Measurements from ENCODE around the gene DGUOK. TPM values are rescaled to one million over a fixed set of nuclear protein-coding genes. Genes with fewer than 3 reads are reported as not detected.
A peak's percentile ranks its signal among the peaks of the same experiment; 100 is the strongest.

Gene DGUOK
- total RNA-seq, 1 experiment from 2014 or later: 130 TPM

DNA sequence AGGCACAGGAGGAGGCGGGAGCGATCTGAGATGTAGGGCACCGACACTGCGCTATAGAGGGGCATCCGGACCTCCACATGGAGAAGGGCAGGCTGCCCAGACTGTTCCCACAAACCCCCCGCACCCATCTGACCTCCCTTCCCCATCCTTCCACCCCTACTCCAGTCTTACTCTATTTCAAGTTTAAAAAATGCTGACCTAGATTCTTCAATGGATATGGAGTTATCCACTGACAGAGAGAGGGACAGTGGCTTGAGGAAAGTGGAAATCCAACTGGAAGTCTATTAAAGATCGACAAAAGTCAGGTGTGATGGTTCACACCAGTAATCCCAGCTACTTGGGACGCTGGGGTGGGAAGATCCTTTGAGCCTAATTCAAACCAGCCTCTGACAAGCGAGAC is 5.1 kb upstream of the DGUOK start:
- DNase-seq: no peak
- Histone ChIP-seq H3K9me3 (ENCODE audit: low read length) (no peaks in the 10 kb centered on the region), H4K20me1 (ENCODE audit: insufficient read depth, low read depth, low read length) (no peaks in the 10 kb centered on the region), H2AFZ (ENCODE audit: low read length) (no peak overlapping the region), H3K9ac (ENCODE audit: low read length) (no peak overlapping the region), H3K27me3 (ENCODE audit: low read length) (no peaks in the 10 kb centered on the region), H3K79me2 (ENCODE audit: low read length) (no peaks in the 10 kb centered on the region), H3K9me2 (replicated peaks; ENCODE audit: insufficient read depth, low read length) (no peaks in the 10 kb centered on the region), H3K4me2 (ENCODE audit: low read depth, low read length, poor library complexity, severe bottlenecking) (no peak overlapping the region), H3K4me3 (ENCODE audit: low read length) (no peak overlapping the region), H3K4me1 (ENCODE audit: low read length) (peaks cover 25% of the 10 kb centered on the region), H3K27ac (ENCODE audit: low read length) (no peak overlapping the region), H3K36me3 (ENCODE audit: insufficient read depth, low read length) (no peaks in the 10 kb centered on the region)

DNA sequence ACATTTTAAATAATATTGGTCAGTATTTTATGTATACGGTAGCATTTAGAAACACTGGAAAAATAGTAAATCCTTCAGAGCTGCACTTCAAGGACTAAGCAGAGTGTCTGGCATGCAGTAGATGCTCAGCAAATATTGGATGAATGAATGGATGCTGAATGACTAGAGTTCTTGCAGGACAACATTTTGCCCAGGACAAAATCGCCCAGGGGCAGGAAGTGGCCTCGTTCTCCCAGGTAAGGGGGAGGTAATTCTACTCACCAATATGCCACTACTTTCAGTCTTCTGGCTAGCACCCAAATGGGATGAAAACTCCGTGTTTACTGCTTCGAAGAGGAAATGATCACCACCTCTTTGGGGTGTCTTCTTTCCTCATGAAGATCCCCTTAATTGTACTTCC is 4.0 kb upstream of the DGUOK start:
- H3K27me3 ChIP-seq (ENCODE audit: low read length): no peaks in the 10 kb centered on the region
- 0 out of 2 replicates have a peak overlapping the region, but pooled peaks have one; percentile 18 for H2AFZ ChIP-seq (ENCODE audit: low read length)
- H3K9ac ChIP-seq (ENCODE audit: low read length): no peak overlapping the region
- H3K4me1 ChIP-seq (ENCODE audit: low read length): peaks cover 27% of the 10 kb centered on the region
- peaks cover 10% of the 10 kb centered on the region for H3K79me2 ChIP-seq (ENCODE audit: low read length)
- H3K9me2 ChIP-seq (replicated peaks; ENCODE audit: insufficient read depth, low read length): no peaks in the 10 kb centered on the region
- H3K27ac ChIP-seq (ENCODE audit: low read length): no peak overlapping the region
- H3K36me3 ChIP-seq (ENCODE audit: insufficient read depth, low read length): no peaks in the 10 kb centered on the region
- H3K4me3 ChIP-seq (ENCODE audit: low read length): no peak overlapping the region
- DNase-seq: no peak
- H3K4me2 ChIP-seq (ENCODE audit: low read depth, low read length, poor library complexity, severe bottlenecking): no peak overlapping the region
- H4K20me1 ChIP-seq (ENCODE audit: insufficient read depth, low read depth, low read length): no peaks in the 10 kb centered on the region; the same call in 1 of the 2 replicates
- H3K9me3 ChIP-seq (ENCODE audit: low read length): no peaks in the 10 kb centered on the region

DNA sequence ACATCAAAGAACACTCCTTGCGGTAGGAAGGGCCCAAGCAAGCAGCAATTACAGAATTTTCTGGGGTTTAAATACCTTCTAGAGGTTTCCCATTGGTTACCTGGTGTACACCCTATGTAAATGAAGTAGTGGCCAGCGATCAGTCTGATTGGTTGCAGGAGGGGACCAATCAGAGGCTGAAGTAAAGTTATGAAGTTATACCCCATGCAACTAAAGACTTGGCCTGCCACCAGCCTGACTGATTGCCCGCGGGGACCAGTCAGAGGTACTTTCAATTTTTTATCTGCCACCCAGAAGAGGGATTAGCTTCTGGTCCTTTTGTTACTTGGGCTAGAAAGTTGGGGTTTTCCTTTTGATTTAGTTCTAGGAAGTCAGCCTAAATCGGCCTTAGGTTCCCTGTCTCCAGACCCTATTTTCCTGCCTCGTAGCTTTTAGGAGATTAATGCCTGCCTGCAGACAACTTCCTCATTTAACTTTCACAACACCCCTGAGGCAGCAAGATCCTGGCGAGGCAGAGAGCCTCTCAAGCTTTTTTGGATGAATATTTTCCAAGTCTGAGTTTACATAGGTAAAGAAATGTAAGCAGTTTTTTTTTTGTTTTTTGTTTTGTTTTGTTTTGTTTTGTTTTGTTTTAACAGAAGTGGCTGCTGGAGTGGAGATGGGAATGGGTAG is 1.5 kb upstream of the DGUOK start:
- peak overlapping the region; percentile 4 for H3K4me2 ChIP-seq (ENCODE audit: low read depth, low read length, poor library complexity, severe bottlenecking)
- peaks cover 12% of the 10 kb centered on the region; the same call in 1 of the 2 replicates for H4K20me1 ChIP-seq (ENCODE audit: insufficient read depth, low read depth, low read length)
- H3K9ac ChIP-seq (ENCODE audit: low read length): no peak overlapping the region
- no peak overlapping the region for H3K27ac ChIP-seq (ENCODE audit: low read length)
- H3K9me3 ChIP-seq (ENCODE audit: low read length): no peaks in the 10 kb centered on the region
- H3K79me2 ChIP-seq (ENCODE audit: low read length): peaks cover 35% of the 10 kb centered on the region
- no peak overlapping the region for H3K4me3 ChIP-seq (ENCODE audit: low read length)
- DNase-seq: peak; percentile 69
- H3K36me3 ChIP-seq (ENCODE audit: insufficient read depth, low read length): peaks cover 7% of the 10 kb centered on the region; the same call in 1 of the 2 replicates
- H2AFZ ChIP-seq (ENCODE audit: low read length): peak overlapping the region; percentile 24; the same call in 1 of the 2 replicates
- H3K27me3 ChIP-seq (ENCODE audit: low read length): no peaks in the 10 kb centered on the region
- peaks cover 49% of the 10 kb centered on the region for H3K4me1 ChIP-seq (ENCODE audit: low read length)
- no peaks in the 10 kb centered on the region for H3K9me2 ChIP-seq (replicated peaks; ENCODE audit: insufficient read depth, low read length)

DNA sequence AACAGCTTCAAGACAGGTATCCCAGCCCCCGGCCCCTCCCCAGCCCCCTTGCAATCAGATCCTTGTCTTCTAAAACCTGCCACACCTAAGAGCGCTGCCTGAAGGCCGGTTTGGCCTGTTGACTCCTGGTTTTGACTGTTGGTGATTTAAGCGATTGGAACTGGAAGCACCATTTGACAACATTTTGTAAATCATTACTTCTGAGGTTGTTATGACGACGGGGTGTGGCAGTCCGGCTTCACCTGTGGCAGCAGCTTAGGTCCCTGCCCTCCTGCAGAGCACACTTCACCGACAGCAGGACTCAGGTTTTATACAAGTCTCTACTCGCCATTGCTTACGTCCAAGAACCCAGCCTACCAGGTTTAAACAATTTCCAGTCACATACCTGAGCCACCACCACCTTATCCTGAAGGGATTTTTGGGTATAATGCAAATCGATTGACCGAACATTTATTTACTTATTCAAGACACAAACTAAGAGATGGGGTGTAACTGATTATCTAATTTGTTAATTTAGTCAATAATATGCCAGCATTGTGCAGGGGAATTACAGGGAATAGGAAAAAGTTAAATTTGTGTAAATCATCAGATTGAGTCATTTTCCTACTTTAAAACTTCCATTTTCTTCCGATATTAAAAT is 707 bp upstream of the DGUOK start:
- Histone ChIP-seq H3K4me1 (ENCODE audit: low read length) (peaks cover 43% of the 10 kb centered on the region), H3K4me2 (ENCODE audit: low read depth, low read length, poor library complexity, severe bottlenecking) (peak overlapping the region; percentile 99), H3K9ac (ENCODE audit: low read length) (peak overlapping the region; percentile 7), H3K79me2 (ENCODE audit: low read length) (peaks cover 41% of the 10 kb centered on the region), H4K20me1 (ENCODE audit: insufficient read depth, low read depth, low read length) (peaks cover 14% of the 10 kb centered on the region; the same call in 1 of the 2 replicates), H3K9me2 (replicated peaks; ENCODE audit: insufficient read depth, low read length) (no peaks in the 10 kb centered on the region), H3K4me3 (ENCODE audit: low read length) (peak overlapping the region; percentile 87), H3K36me3 (ENCODE audit: insufficient read depth, low read length) (peaks cover 9% of the 10 kb centered on the region; the same call in 1 of the 2 replicates), H3K9me3 (ENCODE audit: low read length) (no peaks in the 10 kb centered on the region), H2AFZ (ENCODE audit: low read length) (peak overlapping the region; percentile 48), H3K27ac (ENCODE audit: low read length) (peak overlapping the region; percentile 74), H3K27me3 (ENCODE audit: low read length) (no peaks in the 10 kb centered on the region)
- no peak for DNase-seq

DNA sequence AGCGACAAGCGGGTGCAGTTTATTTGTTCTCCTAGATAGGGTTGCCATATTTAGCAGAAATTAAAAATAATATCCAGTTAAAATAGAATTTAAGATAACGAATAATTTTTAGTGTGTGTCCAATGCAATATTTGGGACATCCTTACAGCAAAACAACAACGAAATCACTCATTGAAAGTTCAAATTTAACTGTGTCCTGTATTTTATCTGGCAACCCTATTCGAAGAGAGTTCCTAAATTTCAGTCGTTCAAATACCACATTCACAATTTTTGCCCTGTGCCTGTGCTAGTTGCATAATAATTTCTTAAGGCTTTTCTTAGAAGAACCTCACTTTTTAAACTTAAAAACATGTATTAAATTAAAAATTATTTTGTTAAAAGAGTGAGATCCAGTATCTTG is 664 bp downstream of the DGUOK start:
- Histone ChIP-seq H3K79me2 (ENCODE audit: low read length) (peaks cover 54% of the 10 kb centered on the region), H3K27me3 (ENCODE audit: low read length) (no peaks in the 10 kb centered on the region), H2AFZ (ENCODE audit: low read length) (no peak overlapping the region), H3K36me3 (ENCODE audit: insufficient read depth, low read length) (peaks cover 11% of the 10 kb centered on the region; the same call in 1 of the 2 replicates), H3K4me1 (ENCODE audit: low read length) (peaks cover 43% of the 10 kb centered on the region), H3K9me2 (replicated peaks; ENCODE audit: insufficient read depth, low read length) (no peaks in the 10 kb centered on the region), H3K4me2 (ENCODE audit: low read depth, low read length, poor library complexity, severe bottlenecking) (peak overlapping the region; percentile 99), H3K27ac (ENCODE audit: low read length) (peak overlapping the region; percentile 76), H4K20me1 (ENCODE audit: insufficient read depth, low read depth, low read length) (peaks cover 28% of the 10 kb centered on the region), H3K9me3 (ENCODE audit: low read length) (no peaks in the 10 kb centered on the region), H3K9ac (ENCODE audit: low read length) (peak overlapping the region; percentile 83), H3K4me3 (ENCODE audit: low read length) (peak overlapping the region; percentile 87)
- DNase-seq: no peak

DNA sequence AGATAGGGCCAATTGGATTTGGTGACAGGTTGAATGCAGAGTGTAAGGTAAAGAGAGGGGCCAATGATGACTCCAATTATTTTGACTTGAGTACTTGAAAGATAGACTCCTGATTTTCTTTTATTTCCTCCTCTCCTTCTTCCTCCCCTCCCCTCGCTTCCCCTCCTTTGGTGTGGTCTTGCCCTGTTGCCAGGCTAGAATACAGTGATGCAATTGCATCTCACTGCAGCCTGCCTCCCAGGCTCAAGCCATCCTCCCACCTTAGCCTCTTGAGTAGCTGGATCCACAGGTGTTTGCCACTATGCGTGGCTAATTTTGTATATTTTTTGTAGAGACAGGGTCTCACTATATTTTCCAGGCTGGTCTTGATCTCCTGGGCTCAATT is 2.3 kb downstream of the DGUOK start:
- H3K4me3 ChIP-seq (ENCODE audit: low read length): peak overlapping the region; percentile 87; the same call in 1 of the 2 replicates
- peaks cover 42% of the 10 kb centered on the region for H4K20me1 ChIP-seq (ENCODE audit: insufficient read depth, low read depth, low read length)
- H3K27me3 ChIP-seq (ENCODE audit: low read length): no peaks in the 10 kb centered on the region
- no peak overlapping the region for H3K27ac ChIP-seq (ENCODE audit: low read length)
- no peak overlapping the region for H2AFZ ChIP-seq (ENCODE audit: low read length)
- peaks cover 26% of the 10 kb centered on the region; the same call in 1 of the 2 replicates for H3K36me3 ChIP-seq (ENCODE audit: insufficient read depth, low read length)
- no peaks in the 10 kb centered on the region for H3K9me3 ChIP-seq (ENCODE audit: low read length)
- H3K9ac ChIP-seq (ENCODE audit: low read length): no peak overlapping the region; the same call in 1 of the 2 replicates
- peaks cover 71% of the 10 kb centered on the region for H3K79me2 ChIP-seq (ENCODE audit: low read length)
- peak overlapping the region; percentile 99 for H3K4me2 ChIP-seq (ENCODE audit: low read depth, low read length, poor library complexity, severe bottlenecking)
- no peaks in the 10 kb centered on the region for H3K9me2 ChIP-seq (replicated peaks; ENCODE audit: insufficient read depth, low read length)
- no peak for DNase-seq
- peaks cover 36% of the 10 kb centered on the region for H3K4me1 ChIP-seq (ENCODE audit: low read length)

DNA sequence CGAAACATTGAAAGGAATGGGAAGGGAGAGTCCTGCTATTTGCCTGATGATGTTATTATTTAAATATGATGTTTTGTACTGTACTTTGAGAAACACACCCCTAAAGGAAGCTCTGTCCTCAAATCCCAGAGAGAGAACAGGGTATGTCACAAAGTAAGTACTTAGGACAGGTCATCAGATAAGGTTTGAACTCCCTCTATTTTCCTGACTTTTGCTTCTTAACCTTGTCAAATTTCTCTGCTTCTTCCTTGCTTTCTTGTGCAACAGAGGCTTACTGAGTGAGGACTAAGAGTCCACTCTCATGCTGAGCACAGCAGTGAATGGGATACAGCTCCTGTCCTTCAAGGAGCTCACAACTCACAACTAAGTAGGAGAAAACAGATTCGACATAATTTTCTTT is 3.7 kb downstream of the DGUOK start:
- H3K9me3 ChIP-seq (ENCODE audit: low read length): no peaks in the 10 kb centered on the region
- no peak overlapping the region for H3K4me3 ChIP-seq (ENCODE audit: low read length)
- H2AFZ ChIP-seq (ENCODE audit: low read length): no peak overlapping the region
- peaks cover 83% of the 10 kb centered on the region for H3K79me2 ChIP-seq (ENCODE audit: low read length)
- peaks cover 32% of the 10 kb centered on the region for H3K36me3 ChIP-seq (ENCODE audit: insufficient read depth, low read length)
- no peak overlapping the region for H3K27ac ChIP-seq (ENCODE audit: low read length)
- no peak overlapping the region for H3K9ac ChIP-seq (ENCODE audit: low read length)
- DNase-seq: no peak
- no peaks in the 10 kb centered on the region for H3K27me3 ChIP-seq (ENCODE audit: low read length)
- peaks cover 48% of the 10 kb centered on the region for H4K20me1 ChIP-seq (ENCODE audit: insufficient read depth, low read depth, low read length)
- peaks cover 33% of the 10 kb centered on the region for H3K4me1 ChIP-seq (ENCODE audit: low read length)
- no peaks in the 10 kb centered on the region for H3K9me2 ChIP-seq (replicated peaks; ENCODE audit: insufficient read depth, low read length)
- H3K4me2 ChIP-seq (ENCODE audit: low read depth, low read length, poor library complexity, severe bottlenecking): no peak overlapping the region

Data from Karpas-422 (cell line).